SH-SY5Y (cell line): ENCODE measurements around the gene ARHGAP26.

ENCODE experiments used
- GATA2 ChIP-seq: IDR thresholded peaks from 2 replicates; pipeline ENCODE4 v1.6.1; 2011; ENCODE audit warnings: mild to moderate bottlenecking, low read depth, low read length
- GATA3 ChIP-seq: IDR thresholded peaks from 2 replicates; pipeline ENCODE4 v1.6.1; 2011; ENCODE audit warnings: low read depth, mild to moderate bottlenecking, low read length, moderate library complexity

ARHGAP26 gene

GRCh38 chr5:142789206-142789605 is 19.0 kb downstream of the ARHGAP26 start:
- no peak for TF ChIP-seq GATA2

GRCh38 chr5:142792012-142792864 is 22.1 kb downstream of the ARHGAP26 start:
- TF ChIP-seq GATA2 (peak; percentile 53; the same call in 1 of the 2 replicates), GATA3 (no peak)

GRCh38 chr5:142792865-142793232 is 22.7 kb downstream of the ARHGAP26 start:
- TF ChIP-seq GATA3 (no peak), GATA2 (no peak)

GRCh38 chr5:142794537-142794936 is 24.4 kb downstream of the ARHGAP26 start:
- TF ChIP-seq GATA2, result no peak
- TF ChIP-seq GATA3, result no peak

GRCh38 chr5:142795251-142795650 is 25.1 kb downstream of the ARHGAP26 start:
- TF ChIP-seq GATA3 (no peak), GATA2 (no peak)

- no peak for TF ChIP-seq GATA2
- TF ChIP-seq GATA3, result no peak
Measured at GRCh38 chr5:142796492-142797109, 26.4 kb downstream of the ARHGAP26 start.

GRCh38 chr5:142797420-142797819 is 27.2 kb downstream of the ARHGAP26 start:
- TF ChIP-seq GATA2 (no peak), GATA3 (no peak)

- TF ChIP-seq GATA2 (no peak), GATA3 (no peak)
Measured at GRCh38 chr5:142798099-142798770, 28.1 kb downstream of the ARHGAP26 start.

- TF ChIP-seq GATA3 (no peak), GATA2 (no peak)
Measured at GRCh38 chr5:142800776-142801494, 30.8 kb downstream of the ARHGAP26 start.

- TF ChIP-seq GATA2 (no peak), GATA3 (no peak)
Measured at GRCh38 chr5:142801495-142801871, 31.3 kb downstream of the ARHGAP26 start.

GRCh38 chr5:142803428-142804125 is 33.4 kb downstream of the ARHGAP26 start:
- TF ChIP-seq GATA2 (no peak), GATA3 (no peak)

GRCh38 chr5:142805339-142805738 is 35.2 kb downstream of the ARHGAP26 start:
- TF ChIP-seq GATA3 (no peak), GATA2 (no peak)

GRCh38 chr5:142806841-142807267 is 36.7 kb downstream of the ARHGAP26 start:
- no peak for TF ChIP-seq GATA2
- TF ChIP-seq GATA3, result no peak
